ENCODE results near the gene ZC3H10.
A peak's percentile ranks its signal among the peaks of the same experiment; 100 is the strongest.

Gene ZC3H10

DNA sequence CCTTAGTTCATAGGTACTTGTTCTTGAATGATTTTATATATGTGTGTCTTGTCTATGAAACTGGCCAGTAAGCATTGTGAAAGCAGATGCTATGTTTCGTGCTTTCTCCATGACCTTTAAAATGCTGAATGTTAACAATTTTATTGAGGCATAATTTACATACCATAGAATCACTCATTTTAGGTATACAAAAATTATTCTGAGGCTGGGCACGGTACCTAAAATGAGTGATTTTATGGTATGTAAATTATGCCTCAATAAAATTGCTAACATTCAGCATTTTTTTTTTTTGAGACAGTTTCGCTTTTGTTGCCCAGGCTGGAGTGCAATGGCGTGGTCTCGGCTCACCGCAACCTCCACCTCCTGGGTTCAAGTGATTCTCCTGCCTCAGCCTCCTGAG lies 16.8 kb downstream of the ZC3H10 start:
- no peak for DNase-seq
- H3K9me3 Mint-ChIP-seq = no peaks in the 10 kb centered on the region
- peaks cover 85% of the 10 kb centered on the region for H3K36me3 Mint-ChIP-seq (ENCODE audit: low read depth)
- no peak overlapping the region for H3K4me3 Mint-ChIP-seq
- TF ChIP-seq, protein P1, sequence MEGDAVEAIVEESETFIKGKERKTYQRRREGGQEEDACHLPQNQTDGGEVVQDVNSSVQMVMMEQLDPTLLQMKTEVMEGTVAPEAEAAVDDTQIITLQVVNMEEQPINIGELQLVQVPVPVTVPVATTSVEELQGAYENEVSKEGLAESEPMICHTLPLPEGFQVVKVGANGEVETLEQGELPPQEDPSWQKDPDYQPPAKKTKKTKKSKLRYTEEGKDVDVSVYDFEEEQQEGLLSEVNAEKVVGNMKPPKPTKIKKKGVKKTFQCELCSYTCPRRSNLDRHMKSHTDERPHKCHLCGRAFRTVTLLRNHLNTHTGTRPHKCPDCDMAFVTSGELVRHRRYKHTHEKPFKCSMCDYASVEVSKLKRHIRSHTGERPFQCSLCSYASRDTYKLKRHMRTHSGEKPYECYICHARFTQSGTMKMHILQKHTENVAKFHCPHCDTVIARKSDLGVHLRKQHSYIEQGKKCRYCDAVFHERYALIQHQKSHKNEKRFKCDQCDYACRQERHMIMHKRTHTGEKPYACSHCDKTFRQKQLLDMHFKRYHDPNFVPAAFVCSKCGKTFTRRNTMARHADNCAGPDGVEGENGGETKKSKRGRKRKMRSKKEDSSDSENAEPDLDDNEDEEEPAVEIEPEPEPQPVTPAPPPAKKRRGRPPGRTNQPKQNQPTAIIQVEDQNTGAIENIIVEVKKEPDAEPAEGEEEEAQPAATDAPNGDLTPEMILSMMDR (IDR thresholded peaks at IDR 0.05) = no peak
- peaks cover 11% of the 10 kb centered on the region for H3K4me1 Mint-ChIP-seq
- H3K27me3 Mint-ChIP-seq (ENCODE audit: low read depth, poor library complexity) = no peaks in the 10 kb centered on the region
- no peak overlapping the region for H3K27ac Mint-ChIP-seq

DNA sequence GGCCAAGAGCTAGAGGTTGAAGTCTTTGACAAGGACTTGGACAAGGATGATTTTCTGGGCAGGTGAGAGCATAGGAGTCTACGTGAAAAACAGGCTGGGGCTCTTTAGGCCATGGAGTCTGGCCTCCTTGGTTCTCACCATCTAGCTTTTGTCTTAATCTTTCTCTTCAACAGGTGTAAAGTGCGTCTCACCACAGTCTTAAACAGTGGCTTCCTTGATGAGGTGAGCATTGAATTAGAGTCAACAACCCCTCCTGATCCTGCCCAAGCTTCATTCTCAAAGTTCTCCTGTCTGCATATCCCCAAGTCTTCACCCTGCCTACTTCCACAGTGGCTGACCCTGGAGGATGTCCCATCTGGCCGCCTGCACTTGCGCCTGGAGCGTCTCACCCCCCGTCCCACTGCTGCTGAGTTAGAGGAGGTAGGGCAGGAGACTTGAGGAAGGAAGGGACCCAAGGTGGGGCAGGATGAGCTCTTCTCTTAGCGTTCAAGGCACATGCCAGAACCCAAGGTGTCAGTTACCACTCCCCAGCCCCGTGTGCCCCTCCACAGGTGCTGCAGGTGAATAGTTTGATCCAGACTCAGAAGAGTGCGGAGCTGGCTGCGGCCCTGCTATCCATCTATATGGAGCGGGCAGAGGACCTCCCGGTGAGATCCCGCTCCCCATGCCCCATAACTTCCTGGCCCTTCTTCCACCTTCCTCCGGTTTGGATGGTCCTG lies 19.9 kb downstream of the ZC3H10 start:
- TF ChIP-seq, protein P1 (IDR thresholded peaks at IDR 0.05) = no peak
- no peaks in the 10 kb centered on the region for H3K4me1 Mint-ChIP-seq
- H3K27me3 Mint-ChIP-seq (ENCODE audit: low read depth, poor library complexity) = no peaks in the 10 kb centered on the region

DNA sequence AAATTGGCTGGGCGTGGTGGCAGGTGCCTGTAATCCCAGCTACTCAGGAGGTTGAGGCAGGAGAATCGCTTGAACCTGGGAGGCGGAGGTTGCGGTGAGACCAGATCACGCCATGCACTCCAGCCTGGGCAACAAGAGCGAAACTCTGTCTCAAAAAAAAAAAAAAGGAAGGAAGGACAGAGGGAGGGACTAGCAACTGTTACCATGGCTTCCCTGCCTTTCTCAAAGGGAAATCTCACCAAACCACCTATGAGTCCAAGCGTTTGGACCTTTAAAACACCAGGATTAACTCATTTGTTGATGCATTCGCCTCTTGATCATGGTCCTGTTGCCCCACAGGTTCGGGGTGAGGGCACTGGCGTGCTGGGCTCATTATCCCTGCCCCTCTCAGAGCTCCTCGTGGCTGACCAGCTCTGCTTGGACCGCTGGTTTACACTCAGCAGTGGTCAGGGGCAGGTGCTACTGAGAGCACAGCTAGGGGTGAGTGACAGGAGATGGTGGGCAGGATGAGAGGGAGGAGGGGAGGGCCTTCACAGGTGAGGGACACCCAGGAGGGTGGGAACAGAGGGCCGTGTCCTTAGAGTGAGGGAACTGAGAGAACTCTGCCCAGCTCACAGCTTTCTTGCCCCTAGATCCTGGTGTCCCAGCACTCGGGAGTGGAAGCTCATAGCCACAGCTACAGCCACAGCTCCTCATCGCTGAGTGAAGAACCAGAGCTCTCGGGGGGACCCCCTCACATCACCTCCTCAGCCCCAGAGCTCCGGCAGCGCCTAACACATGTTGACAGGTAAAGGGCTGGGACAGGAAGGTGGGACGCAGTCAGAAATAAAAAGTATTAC lies 24.1 kb downstream of the ZC3H10 start:
- TF ChIP-seq, protein P1 (IDR thresholded peaks at IDR 0.05) = no peak
- Mint-ChIP-seq H3K9me3 (no peaks in the 10 kb centered on the region), H3K27ac (peak overlapping the region; percentile 77), H3K4me1 (peaks cover 5% of the 10 kb centered on the region), H3K4me3 (no peak overlapping the region), H3K27me3 (ENCODE audit: low read depth, poor library complexity) (no peaks in the 10 kb centered on the region), H3K36me3 (ENCODE audit: low read depth) (peaks cover 73% of the 10 kb centered on the region)
- DNase-seq = no peak

More for the DNA sequence above, 19.9 kb downstream of the ZC3H10 start:
- Mint-ChIP-seq H3K9me3 (no peaks in the 10 kb centered on the region), H3K4me3 (no peak overlapping the region), H3K27ac (no peak overlapping the region), H3K36me3 (ENCODE audit: low read depth) (peaks cover 79% of the 10 kb centered on the region)
- DNase-seq = no peak

DNA sequence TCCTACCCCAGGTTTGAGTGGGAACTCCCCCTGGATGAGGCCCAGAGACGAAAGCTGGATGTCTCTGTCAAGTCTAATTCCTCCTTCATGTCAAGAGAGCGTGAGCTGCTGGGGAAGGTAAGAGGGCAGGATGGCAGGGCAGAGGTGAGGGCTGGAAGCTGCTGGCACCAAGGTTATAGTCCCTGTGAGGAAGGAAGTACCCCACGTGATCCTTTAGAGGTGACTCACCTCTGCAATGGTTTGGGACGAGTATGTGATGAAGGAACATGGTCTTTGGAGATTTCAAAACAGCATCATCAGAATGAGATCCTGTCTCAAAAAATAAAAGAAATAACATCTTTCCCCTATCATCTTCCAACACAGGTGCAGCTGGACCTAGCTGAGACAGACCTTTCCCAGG lies 25.2 kb downstream of the ZC3H10 start:
- H3K4me1 Mint-ChIP-seq = peaks cover 5% of the 10 kb centered on the region
- H3K27ac Mint-ChIP-seq = peak overlapping the region; percentile 87
- H3K27me3 Mint-ChIP-seq (ENCODE audit: low read depth, poor library complexity) = peaks cover 3% of the 10 kb centered on the region
- TF ChIP-seq, protein P1 (IDR thresholded peaks at IDR 0.05) = no peak
- H3K36me3 Mint-ChIP-seq (ENCODE audit: low read depth) = peaks cover 63% of the 10 kb centered on the region
- no peak for DNase-seq
- no peaks in the 10 kb centered on the region for H3K9me3 Mint-ChIP-seq
- H3K4me3 Mint-ChIP-seq = no peak overlapping the region

DNA sequence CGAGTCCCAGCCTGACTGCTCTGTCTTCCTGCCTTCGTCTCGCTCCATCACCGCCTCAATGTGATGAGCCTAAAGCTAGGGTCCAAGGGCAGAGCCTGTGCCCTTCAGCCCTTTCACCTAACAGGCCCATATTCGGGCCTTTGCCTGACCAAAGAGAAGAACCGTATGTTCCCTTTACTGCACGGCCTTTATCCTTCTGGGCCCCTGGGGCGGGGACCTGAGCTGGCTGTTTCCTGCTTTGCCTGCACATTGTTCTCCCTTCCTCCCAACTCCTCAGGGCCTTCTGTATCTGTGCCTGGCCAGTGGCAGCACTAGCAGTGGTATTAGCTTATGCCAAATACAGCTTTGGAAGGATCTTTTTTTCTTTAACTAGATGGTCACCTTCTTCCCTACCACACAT lies 25.8 kb downstream of the ZC3H10 start:
- peaks cover 4% of the 10 kb centered on the region for H3K27me3 Mint-ChIP-seq (ENCODE audit: low read depth, poor library complexity)
- peak overlapping the region; percentile 87 for H3K27ac Mint-ChIP-seq
- TF ChIP-seq, protein P1 (IDR thresholded peaks at IDR 0.05) = no peak
- no peak overlapping the region for H3K4me3 Mint-ChIP-seq
- H3K9me3 Mint-ChIP-seq = no peaks in the 10 kb centered on the region
- H3K36me3 Mint-ChIP-seq (ENCODE audit: low read depth) = peaks cover 56% of the 10 kb centered on the region
- H3K4me1 Mint-ChIP-seq = peaks cover 5% of the 10 kb centered on the region
- DNase-seq = no peak

All from nephron progenitor cell (in vitro differentiated cells).